Stimulated activated CD8-positive, alpha-beta memory T cell treated with anti-CD3 and anti-CD28 coated beads, Interleukin-7, amount 100 ng/mL, for 48 hours (primary cell): ENCODE data around the gene MEI4.
"Not testable (repeated sequence)": the region's sequence is repeated elsewhere in the genome, so short reads cannot be mapped to it uniquely, and the experiment has no call there.

Source experiments
- DNase-seq, 2 donors: peaks; one replicate each; pipeline ENCODE4 v3.0.0-alpha.2; 2020; ENCODE audit warnings: low read depth in 1 of 2; ENCODE audit errors: extremely low read depth in 1 of 2

The MEI4 gene

GRCh38 chr6:77652739-77653138 lies at the start of gene MEI4:
MEI4 (plus strand) TSS chr6:77653039; CDS start chr6:77690672, 37,633 bp downstream.
- no peak for DNase-seq

GRCh38 chr6:77604476-77604875 lies 48.4 kb upstream of the MEI4 start:
- no peak for DNase-seq

GRCh38 chr6:77607004-77607403 lies 45.8 kb upstream of the MEI4 start:
- no peak for DNase-seq

- DNase-seq, result no peak
Observed at GRCh38 chr6:77609106-77609505, 43.7 kb upstream of the MEI4 start.

GRCh38 chr6:77619114-77619513 lies 33.7 kb upstream of the MEI4 start:
- DNase-seq, result no peak

- no peak for DNase-seq
Observed at GRCh38 chr6:77620278-77620882, 32.5 kb upstream of the MEI4 start.

- DNase-seq, result no peak
Observed at GRCh38 chr6:77624515-77624914, 28.3 kb upstream of the MEI4 start.

- DNase-seq, result no peak
Observed at GRCh38 chr6:77626426-77626825, 26.4 kb upstream of the MEI4 start.

- DNase-seq, result no peak
Observed at GRCh38 chr6:77630014-77630413, 22.8 kb upstream of the MEI4 start.

- no peak for DNase-seq
Observed at GRCh38 chr6:77633471-77633870, 19.4 kb upstream of the MEI4 start.

- no peak for DNase-seq
Observed at GRCh38 chr6:77633993-77634715, 18.7 kb upstream of the MEI4 start.

GRCh38 chr6:77638129-77638830 lies 14.6 kb upstream of the MEI4 start:
- no peak for DNase-seq

GRCh38 chr6:77644102-77644705 lies 8.6 kb upstream of the MEI4 start:
- no peak for DNase-seq

- no peak for DNase-seq
Observed at GRCh38 chr6:77650098-77650663, 2.7 kb upstream of the MEI4 start.

- no peak for DNase-seq
Observed at GRCh38 chr6:77653816-77654215, 977 bp downstream of the MEI4 start.

- not testable (repeated sequence) for DNase-seq
Observed at GRCh38 chr6:77655035-77655434, 2.2 kb downstream of the MEI4 start.

GRCh38 chr6:77656999-77657764 lies 4.3 kb downstream of the MEI4 start:
- DNase-seq, result no peak

GRCh38 chr6:77666340-77666739 lies 13.5 kb downstream of the MEI4 start:
- no peak for DNase-seq

GRCh38 chr6:77666846-77667245 lies 14.0 kb downstream of the MEI4 start:
- DNase-seq, result no peak

GRCh38 chr6:77669913-77670312 lies 17.1 kb downstream of the MEI4 start:
- DNase-seq, result no peak

- DNase-seq, result no peak
Observed at GRCh38 chr6:77674211-77674610, 21.4 kb downstream of the MEI4 start.
